SK-N-MC (cell line): ENCODE measurements around the gene HES4.

ENCODE experiments used
- EZH2 ChIP-seq: fragments of 200-600 bp; sonication (generic); IDR thresholded peaks from one replicate; pipeline ENCODE4 v1.6.1; 2017; ENCODE audit warnings: antibody characterized with exemption
- FOXP2 ChIP-seq: optimal IDR thresholded peaks from 2 replicates; pipeline ENCODE3; 2011; ENCODE audit warnings: mild to moderate bottlenecking, moderate library complexity; ENCODE audit not compliant: insufficient read depth; ENCODE audit errors: extremely low read length, control extremely low read depth
- POLR2AphosphoS5 ChIP-seq: IDR thresholded peaks from 2 replicates; pipeline ENCODE4 v1.6.1; 2012; ENCODE audit warnings: mild to moderate bottlenecking, low read depth, low read length, borderline replicate concordance

DNA sequence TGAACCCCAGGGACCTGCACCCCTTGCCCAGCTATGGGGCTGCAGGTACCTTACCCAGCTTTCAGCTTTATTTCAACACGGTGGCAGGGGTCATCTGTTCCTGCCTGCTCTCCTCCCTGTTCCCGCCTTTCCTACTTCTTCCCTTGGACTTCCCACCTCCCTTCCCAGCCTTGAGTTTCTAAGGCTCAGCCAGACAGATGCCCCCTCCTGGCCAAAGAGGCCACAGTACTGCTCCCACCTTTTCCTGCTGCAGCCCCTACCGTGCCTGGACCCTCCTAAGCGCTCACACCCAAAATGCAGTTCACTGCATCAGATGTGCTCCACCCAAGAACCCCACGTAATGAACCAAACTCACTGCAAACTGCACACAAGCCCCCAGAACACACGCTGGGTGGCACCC, 48.5 kb downstream of the HES4 start:
- TF ChIP-seq EZH2: no peak
- TF ChIP-seq POLR2AphosphoS5: no peak
- no peak for TF ChIP-seq FOXP2
